HG03439 (cell line): ENCODE data around the gene TSC22D4.
"Not testable (repeated sequence)": the region's sequence is repeated elsewhere in the genome, so short reads cannot be mapped to it uniquely, and the experiment has no call there.

Source experiments
- ATAC-seq: cut with Tn5 transposase; IDR thresholded peaks from one replicate; pipeline ENCODE4 v1.9.1; 2021; ENCODE audit warnings: mild to moderate bottlenecking, moderate library complexity; ENCODE audit not compliant: unreplicated experiment

Gene TSC22D4

DNA sequence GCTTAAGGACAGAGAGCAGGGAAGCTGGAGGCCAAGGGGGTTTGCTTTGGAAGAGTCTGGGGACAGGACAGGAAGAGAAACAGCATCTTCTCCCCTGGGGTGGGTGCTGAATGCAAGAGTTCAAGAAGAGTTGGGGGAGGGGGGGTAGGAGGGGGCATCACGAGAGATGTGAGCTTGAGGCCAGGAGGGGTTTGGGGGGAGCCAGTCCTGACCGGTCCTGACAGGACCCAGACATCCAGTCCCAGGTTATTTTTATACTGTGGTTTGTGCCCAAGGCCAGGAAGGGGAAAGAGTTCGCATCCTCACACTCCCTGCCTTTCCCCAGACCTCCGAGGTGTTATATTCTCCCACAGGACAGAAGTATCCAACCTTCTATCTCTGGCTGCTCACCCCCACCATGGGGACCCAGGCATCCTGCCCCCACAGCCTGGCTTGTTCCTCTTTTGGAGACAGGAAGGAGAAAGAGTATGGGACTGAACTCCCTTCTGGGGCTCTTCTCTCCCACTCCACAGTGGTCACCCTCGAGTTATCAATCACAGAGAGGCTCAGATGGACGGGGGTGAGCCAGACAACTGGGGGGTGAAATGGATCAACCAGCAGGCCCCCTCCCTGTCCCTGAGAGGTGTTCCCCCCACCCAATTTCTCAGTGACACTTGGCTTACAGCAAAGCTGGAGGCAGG is 2.8 kb downstream of the TSC22D4 start:
- ATAC-seq: no peak

DNA sequence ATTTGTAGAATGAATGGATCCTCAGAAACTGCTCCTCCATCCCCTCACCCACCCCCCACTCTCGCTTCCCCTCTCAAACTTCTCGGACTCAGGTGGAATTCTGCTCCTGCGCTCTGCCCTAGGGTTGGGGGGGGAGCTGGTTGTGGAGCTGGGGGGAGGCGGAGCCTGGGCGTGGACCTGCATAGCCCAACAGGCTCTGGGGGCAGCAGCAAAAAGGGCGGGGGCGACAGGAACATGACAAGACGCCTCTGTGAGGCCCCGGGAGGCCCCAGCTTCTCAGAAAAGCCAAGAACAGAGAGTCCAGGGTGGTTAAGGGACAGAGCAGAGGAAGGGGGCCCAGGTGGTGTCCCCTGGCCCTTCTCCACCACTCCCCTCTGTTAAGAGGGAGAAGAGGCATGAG is 3.5 kb downstream of the TSC22D4 start:
- ATAC-seq: no peak

DNA sequence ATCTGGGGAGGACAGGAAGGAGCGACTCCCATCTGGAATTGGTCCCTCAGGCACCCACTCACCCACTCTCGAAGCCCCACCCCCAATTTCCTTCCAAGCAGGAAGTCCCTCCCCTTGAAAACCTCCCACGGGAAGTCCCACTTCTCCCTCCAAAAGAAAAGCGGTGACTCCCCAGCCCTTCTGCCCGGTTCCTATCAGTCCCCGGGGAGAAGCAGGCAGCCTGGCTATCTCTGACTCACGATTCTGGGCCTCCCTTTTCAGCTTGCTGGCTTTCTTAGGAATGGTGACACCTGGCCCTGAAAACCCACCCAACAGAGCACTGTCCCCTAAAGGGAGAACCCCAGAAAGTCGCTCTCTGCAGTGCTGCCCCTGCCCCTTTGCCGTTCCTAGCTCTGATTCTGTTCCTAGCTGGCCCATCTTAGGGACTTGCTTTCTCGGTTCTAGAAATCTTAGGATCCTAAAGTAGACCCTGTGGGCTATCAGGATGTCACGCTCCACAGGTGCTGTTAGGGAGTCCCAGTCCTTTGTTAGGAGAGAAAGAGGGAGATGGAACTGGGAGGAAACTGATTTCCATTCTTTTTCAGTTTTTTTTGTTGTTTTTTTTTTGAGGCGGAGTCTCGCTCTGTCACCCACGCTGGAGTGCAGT is 6.0 kb downstream of the TSC22D4 start:
- ATAC-seq: no peak

DNA sequence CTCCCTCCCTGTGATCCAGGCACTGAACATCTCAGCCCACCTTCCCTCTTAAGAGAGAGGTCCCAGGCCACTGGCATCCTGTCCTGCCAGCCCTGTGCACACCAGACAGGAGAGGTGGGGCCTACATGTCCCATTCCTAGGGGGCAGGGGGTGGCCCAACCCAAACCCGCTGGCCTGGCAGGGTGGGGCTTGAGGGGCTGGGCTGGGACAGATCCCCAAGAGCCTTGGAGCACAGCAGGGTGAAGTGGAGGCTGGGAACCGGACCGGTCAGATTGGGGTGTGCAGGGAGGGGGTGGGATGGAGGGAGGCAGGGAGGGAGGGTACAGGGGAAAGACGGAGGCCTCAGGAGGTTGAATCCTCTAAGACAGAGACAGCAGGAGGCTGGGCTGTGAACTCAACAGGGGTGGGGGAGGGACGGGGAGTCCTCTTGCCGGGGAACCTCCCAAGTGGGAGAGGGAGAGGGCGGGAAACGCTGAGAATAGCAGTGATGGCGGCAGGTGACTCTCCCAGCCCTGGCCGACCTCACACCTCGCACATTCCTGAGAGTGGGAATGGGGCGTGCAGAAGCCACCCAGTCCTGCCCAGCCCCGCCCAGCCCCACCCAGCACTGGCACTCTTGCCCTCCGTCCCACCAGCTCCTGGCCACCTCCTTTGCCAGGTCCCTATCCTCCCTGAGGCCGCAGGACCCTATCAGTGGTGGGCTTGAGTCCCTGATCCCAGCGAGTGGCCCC is 6.7 kb downstream of the TSC22D4 start:
- ATAC-seq: no peak

DNA sequence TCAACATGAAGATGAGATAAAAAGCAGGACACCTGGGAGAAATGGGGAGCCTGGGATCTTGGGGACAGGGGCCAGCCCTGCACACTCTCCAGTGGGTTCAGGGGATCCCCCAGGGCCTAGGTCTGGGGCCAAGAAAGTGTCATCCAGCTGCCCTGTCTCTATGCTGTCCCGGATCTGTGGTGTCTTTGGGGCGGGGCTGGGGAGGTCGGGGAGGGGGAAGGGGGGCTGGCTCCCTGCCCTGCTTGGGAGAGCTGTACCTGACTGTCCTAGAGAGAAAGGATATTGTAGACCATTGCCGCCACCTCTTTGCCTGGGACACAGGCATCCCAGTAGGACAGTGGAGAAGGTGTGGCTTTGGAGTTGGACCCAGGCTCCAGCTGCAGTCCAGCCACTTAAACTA is 8.0 kb downstream of the TSC22D4 start:
- no peak for ATAC-seq

DNA sequence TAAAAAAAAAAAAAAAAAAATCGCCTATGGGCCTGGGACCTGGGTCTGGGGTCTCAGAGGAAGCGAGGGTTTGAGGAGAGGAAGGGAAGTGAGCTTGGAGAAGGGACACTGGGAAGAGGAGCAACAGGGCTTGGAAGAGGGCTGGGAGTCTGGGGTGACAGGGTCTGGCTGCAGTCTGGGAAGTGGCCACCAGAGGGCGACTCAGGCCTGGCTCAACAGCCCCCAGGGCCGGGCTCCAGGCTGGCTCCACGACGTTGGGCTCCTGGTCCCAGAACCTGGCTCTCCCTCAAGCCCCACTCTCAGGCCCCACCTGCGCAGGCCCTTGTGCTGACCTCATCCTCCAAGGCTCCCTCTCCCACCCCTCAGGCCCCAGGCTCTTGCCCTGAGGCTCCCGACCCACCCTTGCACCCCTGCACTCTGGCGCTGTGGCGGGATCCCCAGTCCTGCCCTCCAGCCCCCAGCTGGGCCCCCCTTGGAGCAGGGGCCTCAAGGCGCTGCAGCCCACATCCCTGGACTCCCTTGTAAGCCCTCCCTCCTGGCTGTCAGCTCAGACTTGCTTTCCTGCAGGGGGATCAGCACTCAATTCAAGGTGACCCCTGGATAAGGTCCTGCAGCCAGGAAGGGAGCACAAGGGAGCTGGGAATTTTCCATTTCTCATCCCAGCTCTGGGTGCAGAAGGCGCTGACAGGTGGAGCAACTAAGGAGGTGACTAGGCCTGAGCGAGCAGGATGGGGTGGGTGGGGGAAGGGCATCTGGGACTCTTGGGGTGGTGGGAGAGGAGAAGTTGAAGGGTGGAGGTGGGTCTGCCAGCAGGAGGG is 9.6 kb downstream of the TSC22D4 start:
- ATAC-seq: no peak

DNA sequence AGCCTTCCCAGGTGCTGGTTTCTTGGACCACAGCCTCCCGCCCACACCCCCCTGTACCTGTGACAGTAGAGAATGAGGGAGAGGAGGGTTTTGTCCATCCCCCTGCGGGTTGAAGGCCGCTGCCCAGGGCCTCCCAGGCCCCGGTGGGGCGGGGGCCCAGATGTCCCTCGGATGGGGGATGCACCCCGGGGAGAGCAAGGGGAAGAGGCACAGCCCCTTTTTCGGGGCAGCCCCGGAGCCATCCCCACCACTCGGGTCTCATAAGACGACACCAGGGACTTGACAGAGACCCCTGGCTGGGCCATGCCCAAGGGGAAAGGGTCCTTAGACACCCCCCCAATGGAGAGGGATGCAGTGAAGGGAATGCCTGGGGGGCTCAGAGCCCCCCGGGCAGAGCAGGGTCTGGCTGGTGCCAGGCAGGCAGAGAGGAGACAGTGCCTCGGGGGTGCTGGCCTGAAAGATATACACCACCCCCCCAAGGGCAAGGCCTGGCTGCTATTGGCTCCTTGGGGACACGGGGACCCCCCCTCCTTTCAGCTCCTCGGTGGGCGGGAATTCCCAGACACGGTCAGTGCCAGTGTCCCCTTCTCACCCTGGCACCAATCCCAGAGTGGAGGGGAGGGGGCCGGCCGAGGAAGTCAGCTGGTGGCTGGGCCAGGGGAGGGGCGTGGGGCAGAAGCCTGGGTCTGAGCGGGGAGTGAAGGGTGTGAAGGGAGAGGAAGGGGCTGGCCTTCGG is 11.2 kb downstream of the TSC22D4 start:
- ATAC-seq: no peak

DNA sequence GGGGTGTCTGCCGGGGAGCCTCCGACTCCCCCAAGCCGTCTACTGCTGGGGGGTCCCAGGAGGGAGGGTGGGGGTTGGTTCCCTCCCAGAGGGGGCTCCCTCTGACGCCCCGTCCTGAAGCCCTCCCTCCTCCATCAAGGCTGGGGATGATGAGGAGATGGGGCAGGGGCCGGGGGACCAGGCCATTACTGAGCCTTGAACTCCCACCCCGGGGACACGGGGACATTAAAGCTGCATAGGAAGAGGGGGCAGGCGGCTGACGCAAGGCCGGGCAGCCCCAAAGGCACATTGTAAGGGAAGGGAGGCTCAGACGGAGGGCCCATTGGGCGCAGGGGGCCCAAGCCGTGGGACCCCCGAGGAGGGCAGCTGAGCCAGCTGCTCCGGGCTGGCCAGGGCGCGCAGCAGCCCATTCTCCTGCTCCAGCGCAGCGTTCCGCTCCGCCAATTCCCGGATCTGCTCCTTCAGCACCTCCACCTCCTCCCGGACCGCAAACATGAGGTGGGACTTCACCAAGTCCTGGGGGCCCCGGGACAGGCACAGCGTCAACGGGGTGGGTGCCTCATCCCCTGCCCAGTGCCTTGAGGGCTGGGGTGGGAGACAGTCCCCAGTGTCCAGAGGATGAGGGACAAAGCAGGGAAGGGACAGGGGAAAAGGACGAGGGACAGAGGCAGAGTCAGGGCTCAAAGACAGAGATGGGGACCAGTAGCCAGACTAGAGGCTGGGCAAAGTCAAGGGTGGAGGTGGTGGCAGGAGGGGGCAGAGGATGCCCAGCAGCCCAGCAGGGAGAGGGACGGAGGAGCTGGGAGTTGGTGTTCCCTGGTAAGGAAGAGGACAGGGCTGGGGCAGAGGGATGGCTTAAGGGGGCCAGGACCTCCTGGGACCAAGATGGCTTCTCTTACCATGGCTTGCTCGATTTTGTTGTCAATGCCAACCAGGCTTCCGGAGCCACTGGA is 12.1 kb downstream of the TSC22D4 start:
- ATAC-seq: no peak

DNA sequence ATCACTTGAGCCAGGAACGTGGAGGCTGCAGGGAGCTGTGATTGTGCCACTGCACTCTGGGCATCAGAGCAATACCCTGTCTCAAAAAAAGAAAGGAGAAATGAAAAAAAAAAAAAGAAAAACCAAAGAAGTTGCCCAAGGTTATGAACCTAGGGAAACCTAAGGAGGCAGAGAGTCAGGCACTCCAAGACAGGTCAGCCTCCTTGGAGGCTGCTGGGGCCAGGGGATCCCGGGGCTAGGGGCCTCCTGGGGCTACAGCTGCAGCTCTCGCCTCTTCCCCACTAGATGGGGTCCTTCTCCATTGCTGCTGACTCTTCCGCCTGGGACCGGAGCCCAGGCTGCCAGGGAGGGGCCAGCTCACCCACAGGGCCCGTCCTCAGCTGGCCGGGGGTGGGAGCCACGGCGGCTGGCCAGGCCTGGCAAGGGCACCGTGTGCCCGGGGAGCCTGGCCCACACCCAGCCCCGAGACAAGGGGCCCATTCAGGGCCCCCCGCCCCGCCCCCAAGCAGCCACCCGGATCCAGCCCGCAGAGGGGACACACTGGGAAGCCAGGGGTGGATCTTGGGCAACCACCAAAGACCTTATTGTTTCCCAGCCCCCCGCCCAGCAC is 13.2 kb downstream of the TSC22D4 start:
- ATAC-seq: no peak

DNA sequence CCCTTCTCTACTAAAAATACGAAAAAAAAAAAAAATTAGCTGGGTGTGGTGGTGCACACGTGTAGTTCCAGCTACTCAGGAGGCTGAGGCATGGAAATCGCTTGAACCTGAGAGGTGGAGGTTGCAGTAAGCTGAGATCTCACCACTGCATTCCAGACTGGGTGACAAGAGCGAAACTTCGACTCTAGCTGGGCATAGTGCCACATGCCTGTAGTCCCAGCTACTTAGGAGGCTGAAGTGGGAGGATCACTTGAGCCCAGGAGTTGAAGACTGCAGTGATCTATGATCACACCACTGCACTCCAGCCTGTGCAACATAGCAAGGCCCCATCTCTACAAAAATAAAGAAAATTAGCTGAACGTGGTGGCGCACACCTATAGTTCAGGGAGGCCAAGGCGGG is 13.7 kb downstream of the TSC22D4 start:
- ATAC-seq: no peak

DNA sequence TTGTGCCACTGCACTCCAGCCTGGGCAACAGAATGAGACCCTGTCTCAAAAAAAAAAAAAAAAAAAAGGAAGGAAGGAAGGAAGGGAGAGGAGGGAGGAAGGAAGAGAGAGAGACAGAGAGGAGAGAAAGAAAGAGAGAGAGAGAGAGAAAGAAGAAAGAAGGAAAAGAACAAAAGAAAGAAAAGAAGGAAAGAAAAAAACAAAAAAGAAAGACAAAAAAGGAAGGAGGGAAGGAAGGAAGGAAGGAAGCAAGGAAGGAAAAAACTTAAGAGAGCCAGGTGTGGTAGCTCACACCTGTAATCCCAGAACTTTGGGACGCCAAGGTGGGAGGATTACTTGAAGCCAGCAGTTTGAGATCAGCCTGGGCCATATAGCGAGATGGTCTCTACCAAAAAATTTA is 14.2 kb downstream of the TSC22D4 start:
- no peak for ATAC-seq

DNA sequence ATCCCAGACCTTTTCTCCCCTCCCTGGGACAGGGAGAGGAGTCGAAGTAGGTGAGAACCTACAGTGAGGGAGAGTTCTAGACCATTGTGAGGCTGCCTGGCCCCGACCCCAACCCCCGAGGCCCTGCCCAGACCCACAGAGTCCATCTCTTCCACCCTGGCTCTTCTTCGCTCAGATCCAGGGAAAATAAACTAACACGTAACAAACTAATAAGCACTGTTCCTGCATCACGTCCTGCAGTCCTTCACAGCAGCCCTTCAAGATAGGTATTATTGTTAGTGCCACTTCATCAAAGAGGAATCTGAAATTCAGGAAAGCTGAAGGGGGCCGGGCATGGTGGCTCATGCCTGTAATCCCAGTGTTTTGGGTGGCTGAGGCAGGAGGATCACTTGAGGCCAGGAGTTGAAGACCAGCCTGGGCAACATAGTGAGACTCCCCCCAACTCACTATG is 14.8 kb downstream of the TSC22D4 start, which contains the start of gene SPACDR:
TSS of gene SPACDR (minus strand) at position 51 of the 451 bp plus-strand sequence. CDS start 235 bp downstream, outside the sequence.
- ATAC-seq: no peak

DNA sequence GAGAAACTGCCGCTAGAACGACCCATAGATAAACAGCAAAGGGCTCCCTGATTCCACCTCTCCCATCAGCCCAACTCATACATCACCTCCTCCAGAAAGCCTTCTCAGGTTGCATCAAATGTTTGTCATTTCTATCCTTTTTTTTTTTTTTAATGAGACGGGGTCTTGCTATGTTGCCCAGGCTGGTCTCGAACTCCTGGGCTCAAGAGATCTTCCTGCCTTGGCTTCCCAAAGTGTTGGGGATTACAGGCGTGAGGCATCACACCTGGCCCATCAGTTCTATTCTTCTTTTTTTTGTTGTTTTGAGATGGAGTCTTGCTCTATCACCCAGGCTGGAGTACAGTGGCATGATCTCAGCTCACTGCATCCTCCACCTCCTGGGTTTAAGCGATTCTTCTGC is 22.0 kb downstream of the TSC22D4 start:
- ATAC-seq: no peak

DNA sequence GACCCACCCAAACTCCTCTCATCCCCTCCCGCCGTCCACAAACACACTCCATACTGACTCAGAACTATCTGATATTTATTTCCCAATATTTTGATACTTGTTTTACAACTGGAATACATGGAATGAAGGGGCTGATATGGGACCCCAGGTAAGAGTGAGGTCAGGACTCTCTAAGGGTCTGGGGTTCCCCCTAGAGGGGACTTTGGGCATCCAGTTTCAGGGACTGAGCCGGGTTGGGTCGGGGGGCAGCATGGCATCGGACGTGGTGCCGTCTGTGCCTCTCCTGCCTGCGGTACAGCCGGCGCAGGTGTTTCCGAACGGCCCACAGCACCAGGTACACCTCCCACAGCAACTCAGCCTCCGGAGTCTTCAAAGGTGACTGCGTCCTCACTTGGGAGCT is 22.5 kb downstream of the TSC22D4 start:
- no peak for ATAC-seq

DNA sequence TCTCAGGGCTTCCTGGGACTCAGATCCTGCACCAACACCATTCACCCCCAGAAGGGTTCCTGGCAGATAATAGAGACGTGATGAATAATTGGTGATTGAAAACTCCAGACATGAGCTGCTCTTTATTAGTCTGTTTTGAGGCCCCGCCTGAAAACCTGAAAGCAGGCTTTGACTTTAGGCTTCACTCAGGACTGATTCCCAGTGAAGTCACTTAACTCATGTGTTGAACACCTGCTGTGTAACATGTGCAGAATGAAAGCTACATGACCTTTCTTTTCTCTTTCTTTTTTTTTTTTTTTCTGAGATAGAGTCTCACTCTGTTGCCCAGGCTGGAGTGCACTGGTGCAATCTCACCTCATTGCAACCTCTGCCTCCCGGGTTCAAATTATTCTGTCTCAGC is 23.8 kb downstream of the TSC22D4 start:
- no peak for ATAC-seq

DNA sequence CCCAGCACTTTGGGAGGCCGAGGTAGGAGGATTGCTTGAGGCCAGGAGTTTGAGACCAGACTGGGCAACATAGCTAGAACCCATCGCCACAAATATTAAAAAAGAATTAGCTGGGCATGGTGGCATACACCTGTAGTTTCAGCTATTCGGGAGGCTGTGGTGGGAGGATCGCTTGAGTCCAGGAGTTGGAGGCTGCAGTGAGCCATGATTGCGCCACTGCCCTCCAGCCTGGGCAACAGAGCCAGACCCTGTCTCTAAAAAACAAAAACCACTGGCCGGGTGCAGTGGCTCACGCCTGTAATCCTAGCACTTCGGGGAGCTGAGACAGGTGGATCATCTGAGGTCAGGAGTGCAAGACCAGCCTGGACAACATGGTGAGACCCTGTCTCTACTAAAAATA is 25.2 kb downstream of the TSC22D4 start:
- not testable (repeated sequence) for ATAC-seq

DNA sequence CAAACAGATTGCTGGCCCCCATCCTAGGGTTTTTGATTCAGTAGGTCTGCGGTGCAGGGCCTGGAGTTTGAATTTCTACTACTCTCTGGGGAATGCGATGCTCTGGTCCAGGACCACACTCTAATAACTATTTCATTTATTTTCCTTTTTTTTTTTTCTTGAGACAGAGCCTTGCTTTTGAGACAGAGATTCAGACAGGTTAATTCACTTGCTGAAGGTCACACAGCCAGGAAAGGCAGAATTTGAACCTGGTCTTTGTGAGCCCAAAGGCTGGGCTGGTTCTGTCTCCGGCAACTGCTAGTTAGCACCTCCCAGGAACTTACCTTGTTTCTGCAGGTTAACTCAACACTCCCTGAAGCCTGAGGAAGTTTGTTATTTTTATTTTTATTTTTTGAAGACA is 26.5 kb downstream of the TSC22D4 start:
- ATAC-seq: no peak

DNA sequence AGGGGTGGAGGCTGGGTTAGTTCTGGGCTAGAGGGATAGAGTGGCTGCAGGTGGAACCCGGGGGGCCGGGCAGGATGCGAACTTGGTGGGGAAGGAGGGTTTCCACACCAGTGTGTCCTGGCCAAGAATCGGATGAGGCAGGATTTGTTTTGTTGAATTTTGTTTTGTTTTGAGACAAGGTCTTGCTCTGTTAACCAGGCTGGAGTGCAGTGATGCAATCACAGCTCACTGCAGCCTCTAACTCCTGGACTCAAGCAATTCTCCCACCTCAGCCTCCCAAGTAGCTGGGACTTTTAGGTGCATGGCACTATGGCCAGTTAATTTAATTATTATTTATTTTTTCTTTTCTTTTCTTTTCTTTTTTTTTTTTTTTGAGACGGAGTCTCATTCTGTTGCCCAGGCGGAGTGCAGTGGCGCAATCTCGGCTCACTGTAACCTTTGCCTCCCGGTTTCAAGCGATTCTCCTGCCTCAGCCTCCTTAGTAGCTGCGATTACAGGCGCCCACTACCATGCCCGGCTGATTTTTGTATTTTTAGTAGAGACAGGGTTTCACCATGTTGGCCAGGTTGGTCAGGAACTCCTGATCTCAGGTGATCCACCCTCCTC is 29.7 kb downstream of the TSC22D4 start:
- no peak for ATAC-seq
